Glutamatergic neuron (in vitro differentiated cells): ENCODE measurements around the gene IQSEC2. TPM values are rescaled to one million over a fixed set of nuclear protein-coding genes. Genes with fewer than 3 reads are reported as not detected.

ENCODE experiments used
- DNase-seq: peaks from one replicate; pipeline ENCODE4 v3.0.0; 2022
- H3K27ac Mint-ChIP-seq: one replicate; pipeline ENCODE4 v1.8.0; 2020; ENCODE audit warnings: mild to moderate bottlenecking, mixed read lengths, inconsistent platforms; ENCODE audit not compliant: unreplicated experiment
- H3K27me3 Mint-ChIP-seq: one replicate; pipeline ENCODE4 v1.8.0; 2020; ENCODE audit warnings: mild to moderate bottlenecking, moderate library complexity, mixed read lengths, inconsistent platforms; ENCODE audit not compliant: unreplicated experiment
- H3K36me3 Mint-ChIP-seq: one replicate; pipeline ENCODE4 v1.8.0; 2020; ENCODE audit warnings: mild to moderate bottlenecking, mixed read lengths, inconsistent platforms; ENCODE audit not compliant: unreplicated experiment
- H3K4me1 Mint-ChIP-seq: one replicate; pipeline ENCODE4 v1.8.0; 2020; ENCODE audit warnings: mild to moderate bottlenecking, low read depth, mixed read lengths, inconsistent platforms; ENCODE audit not compliant: unreplicated experiment
- H3K4me3 Mint-ChIP-seq: one replicate; pipeline ENCODE4 v1.8.0; 2020; ENCODE audit warnings: mild to moderate bottlenecking, mixed read lengths, inconsistent platforms; ENCODE audit not compliant: unreplicated experiment
- H3K9me3 Mint-ChIP-seq: one replicate; pipeline ENCODE4 v1.8.0; 2020; ENCODE audit warnings: mild to moderate bottlenecking, moderate library complexity, mixed read lengths, inconsistent platforms; ENCODE audit not compliant: unreplicated experiment
- total RNA-seq: library from RNA; stranded (reverse); fragmentation: NEBNext Ultra II Directional; extraction: Animal tissue kit (Norgen Biotek cat#: 25700); gene quantifications from one replicate; pipeline ENCODE4 v1.2.1, GENCODE V29; 2021; ENCODE audit not compliant: unreplicated experiment
- TF ChIP-seq, protein P1 (sequence below): fragments of 200-600 bp; sonication (generic); IDR thresholded peaks from one replicate; pipeline ENCODE4 v1.5.0; 2021; ENCODE audit not compliant: partially characterized antibody, unreplicated experiment

The IQSEC2 gene
- total RNA-seq, 1 donor from 2014 or later, result 1.6 TPM

GRCh38 chrX:53262189-53262917 lies 19.0 kb downstream of the IQSEC2 start:
- H3K9me3 Mint-ChIP-seq, result peaks cover 2% of the 10 kb centered on the region
- H3K27ac Mint-ChIP-seq, result peak overlapping the region; percentile 28
- peak overlapping the region; percentile 15 for H3K4me3 Mint-ChIP-seq

GRCh38 chrX:53261355-53261972 lies 19.9 kb downstream of the IQSEC2 start:
- DNase-seq, result no peak
- TF ChIP-seq, protein P1, sequence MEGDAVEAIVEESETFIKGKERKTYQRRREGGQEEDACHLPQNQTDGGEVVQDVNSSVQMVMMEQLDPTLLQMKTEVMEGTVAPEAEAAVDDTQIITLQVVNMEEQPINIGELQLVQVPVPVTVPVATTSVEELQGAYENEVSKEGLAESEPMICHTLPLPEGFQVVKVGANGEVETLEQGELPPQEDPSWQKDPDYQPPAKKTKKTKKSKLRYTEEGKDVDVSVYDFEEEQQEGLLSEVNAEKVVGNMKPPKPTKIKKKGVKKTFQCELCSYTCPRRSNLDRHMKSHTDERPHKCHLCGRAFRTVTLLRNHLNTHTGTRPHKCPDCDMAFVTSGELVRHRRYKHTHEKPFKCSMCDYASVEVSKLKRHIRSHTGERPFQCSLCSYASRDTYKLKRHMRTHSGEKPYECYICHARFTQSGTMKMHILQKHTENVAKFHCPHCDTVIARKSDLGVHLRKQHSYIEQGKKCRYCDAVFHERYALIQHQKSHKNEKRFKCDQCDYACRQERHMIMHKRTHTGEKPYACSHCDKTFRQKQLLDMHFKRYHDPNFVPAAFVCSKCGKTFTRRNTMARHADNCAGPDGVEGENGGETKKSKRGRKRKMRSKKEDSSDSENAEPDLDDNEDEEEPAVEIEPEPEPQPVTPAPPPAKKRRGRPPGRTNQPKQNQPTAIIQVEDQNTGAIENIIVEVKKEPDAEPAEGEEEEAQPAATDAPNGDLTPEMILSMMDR, result no peak
- peaks cover 6% of the 10 kb centered on the region for H3K4me1 Mint-ChIP-seq
- H3K27me3 Mint-ChIP-seq, result peaks cover 4% of the 10 kb centered on the region
- peaks cover 2% of the 10 kb centered on the region for H3K9me3 Mint-ChIP-seq
- no peaks in the 10 kb centered on the region for H3K36me3 Mint-ChIP-seq
- H3K27ac Mint-ChIP-seq, result no peak overlapping the region
- H3K4me3 Mint-ChIP-seq, result no peak overlapping the region

More at GRCh38 chrX:53262189-53262917, 19.0 kb downstream of the IQSEC2 start:
- no peaks in the 10 kb centered on the region for H3K36me3 Mint-ChIP-seq
- peaks cover 6% of the 10 kb centered on the region for H3K4me1 Mint-ChIP-seq
- peaks cover 4% of the 10 kb centered on the region for H3K27me3 Mint-ChIP-seq
- TF ChIP-seq, protein P1, result no peak
- no peak for DNase-seq

- Mint-ChIP-seq H3K36me3 (no peaks in the 10 kb centered on the region), H3K27ac (no peak overlapping the region), H3K4me3 (no peak overlapping the region), H3K4me1 (peaks cover 3% of the 10 kb centered on the region), H3K9me3 (peaks cover 2% of the 10 kb centered on the region), H3K27me3 (peaks cover 4% of the 10 kb centered on the region)
- DNase-seq, result no peak
- TF ChIP-seq, protein P1, result no peak
Observed at GRCh38 chrX:53260836-53261235, 20.5 kb downstream of the IQSEC2 start.

DNA sequence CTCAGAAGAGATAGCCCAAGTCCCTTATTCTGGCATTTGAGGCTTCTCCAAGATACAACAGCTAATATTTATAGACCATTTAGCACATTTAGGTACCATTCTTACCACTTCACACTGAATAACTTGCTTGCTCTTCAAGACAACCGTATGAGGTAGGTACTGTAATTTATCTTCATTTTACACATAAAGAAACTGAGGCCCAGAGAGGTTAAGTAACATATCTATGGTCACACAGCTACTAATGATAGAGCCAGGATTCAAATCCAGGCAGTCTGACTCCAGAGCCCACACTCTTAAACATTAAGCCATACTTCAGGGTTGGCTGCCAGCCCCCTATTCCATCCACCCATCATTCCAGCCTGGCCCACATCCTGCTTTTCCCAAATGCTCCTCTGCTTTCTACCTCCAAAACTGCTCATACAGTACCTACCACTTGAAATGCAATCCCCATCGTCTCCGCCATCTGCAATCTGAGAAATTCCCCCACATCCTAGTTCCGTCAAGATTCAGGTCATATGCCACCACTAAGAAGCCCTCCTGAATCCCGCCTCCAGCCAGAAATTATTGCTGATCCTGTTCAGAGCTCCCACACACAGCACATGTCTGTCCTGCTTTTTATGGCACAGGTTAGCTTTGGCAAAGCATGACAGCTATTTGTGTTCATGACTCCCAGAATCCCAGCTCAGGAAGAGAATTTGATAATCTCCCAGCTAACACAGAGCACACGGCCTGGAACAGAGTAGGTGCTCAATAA lies 23.5 kb downstream of the IQSEC2 start:
- TF ChIP-seq, protein P1, result no peak
- Mint-ChIP-seq H3K9me3 (no peaks in the 10 kb centered on the region), H3K4me1 (peaks cover 3% of the 10 kb centered on the region), H3K36me3 (no peaks in the 10 kb centered on the region), H3K27me3 (peaks cover 3% of the 10 kb centered on the region), H3K4me3 (no peak overlapping the region), H3K27ac (no peak overlapping the region)
- no peak for DNase-seq

DNA sequence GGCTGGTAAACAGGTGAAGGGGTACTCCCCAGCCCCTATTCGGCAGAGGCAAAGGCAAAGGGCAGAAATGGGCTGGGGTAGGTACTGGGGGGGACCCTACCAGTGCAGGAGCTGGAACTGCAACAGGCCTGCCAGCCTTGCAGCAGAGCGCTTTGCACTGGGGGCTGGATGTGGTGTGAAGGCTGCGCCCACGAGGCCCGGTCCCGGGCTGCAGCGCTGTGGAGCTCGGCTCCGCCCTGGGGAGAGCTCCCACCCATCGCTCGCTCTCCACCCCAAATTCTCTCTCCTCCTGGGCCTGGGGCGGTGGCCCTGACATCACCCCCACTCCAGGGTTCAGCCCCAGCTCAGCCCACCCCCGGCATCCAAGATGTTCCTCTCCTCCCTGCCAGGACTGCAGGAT lies 24.2 kb downstream of the IQSEC2 start:
- peaks cover 1% of the 10 kb centered on the region for H3K4me1 Mint-ChIP-seq
- no peak for DNase-seq
- H3K4me3 Mint-ChIP-seq, result no peak overlapping the region
- no peaks in the 10 kb centered on the region for H3K9me3 Mint-ChIP-seq
- peaks cover 3% of the 10 kb centered on the region for H3K27me3 Mint-ChIP-seq
- H3K27ac Mint-ChIP-seq, result no peak overlapping the region
- H3K36me3 Mint-ChIP-seq, result no peaks in the 10 kb centered on the region
- TF ChIP-seq, protein P1, result no peak
